GM12874 (cell line): ENCODE measurements around the gene XRCC6.

Experiments used
- CTCF ChIP-seq: IDR thresholded peaks from 2 replicates; pipeline ENCODE4 v1.5.1; 2011; ENCODE audit warnings: low read depth, mild to moderate bottlenecking, control low read depth, low read length, moderate library complexity; ENCODE audit not compliant: insufficient read depth

XRCC6 gene

GRCh38 chr22:41648432-41648831 lies 27.3 kb downstream of the XRCC6 start:
- TF ChIP-seq CTCF = no peak

GRCh38 chr22:41650229-41650628 lies 29.1 kb downstream of the XRCC6 start:
- no peak for TF ChIP-seq CTCF

GRCh38 chr22:41650821-41651220 lies 29.7 kb downstream of the XRCC6 start:
- TF ChIP-seq CTCF = no peak

GRCh38 chr22:41654322-41654721 lies 33.2 kb downstream of the XRCC6 start:
- no peak for TF ChIP-seq CTCF

GRCh38 chr22:41656556-41656955 lies 35.5 kb downstream of the XRCC6 start:
- no peak for TF ChIP-seq CTCF

- no peak for TF ChIP-seq CTCF
Measured at GRCh38 chr22:41657709-41658108, 36.6 kb downstream of the XRCC6 start.

- TF ChIP-seq CTCF = no peak
Measured at GRCh38 chr22:41658869-41659268, 37.8 kb downstream of the XRCC6 start.

- no peak for TF ChIP-seq CTCF
Measured at GRCh38 chr22:41659941-41660340, 38.8 kb downstream of the XRCC6 start.
